ENCODE results near the gene ZFY. TPM values are rescaled to one million over a fixed set of nuclear protein-coding genes. Genes with fewer than 3 reads are reported as not detected.

The ZFY gene
- total and polyA plus RNA-seq, 4 experiments from 2014 or later = 33.6 to 36.0 TPM; not detected in 2

- no peaks in the 10 kb centered on the region for H3K4me1 ChIP-seq (ENCODE audit: insufficient read depth, low read length)
- DNase-seq = no peak
- H3K27me3 ChIP-seq (ENCODE audit: insufficient read depth, low read length) = no peaks in the 10 kb centered on the region
- intact Hi-C loops (cut with micrococcal nuclease) = no loop called here
- no peak overlapping the region for H3K4me3 ChIP-seq (ENCODE audit: low read length in 2 of 2)
- peak overlapping the region in 1 of 7 donors; percentile 53 for H3K27ac Mint-ChIP-seq
- ChIA-PET POLR2A (ENCODE audit: partially characterized antibody) (no interaction called here), CTCF (ENCODE audit: partially characterized antibody) (no interaction called here)
- no peaks in the 10 kb centered on the region for H3K27me3 Mint-ChIP-seq
- peaks cover 0 to 4% of the 10 kb centered on the region in 2 donors for H3K36me3 Mint-ChIP-seq
- H3K27ac ChIP-seq (ENCODE audit: low read depth, low read length) = no peak overlapping the region
- peaks cover 0 to 41% (median 17%) of the 10 kb centered on the region in 4 donors for H3K4me1 Mint-ChIP-seq
- no peaks in the 10 kb centered on the region for H3K36me3 ChIP-seq (ENCODE audit: insufficient read depth, low read length)
- no peaks in the 10 kb centered on the region for H3K9me3 ChIP-seq (ENCODE audit: control insufficient read depth in 1 of 2, low read length in 2 of 2)
- H3K9me3 Mint-ChIP-seq = no peaks in the 10 kb centered on the region
- H3K4me3 Mint-ChIP-seq = no peak overlapping the region
Measured at GRCh38 chrY:3018546-3018945, 83.4 kb downstream of the ZFY start.

DNA sequence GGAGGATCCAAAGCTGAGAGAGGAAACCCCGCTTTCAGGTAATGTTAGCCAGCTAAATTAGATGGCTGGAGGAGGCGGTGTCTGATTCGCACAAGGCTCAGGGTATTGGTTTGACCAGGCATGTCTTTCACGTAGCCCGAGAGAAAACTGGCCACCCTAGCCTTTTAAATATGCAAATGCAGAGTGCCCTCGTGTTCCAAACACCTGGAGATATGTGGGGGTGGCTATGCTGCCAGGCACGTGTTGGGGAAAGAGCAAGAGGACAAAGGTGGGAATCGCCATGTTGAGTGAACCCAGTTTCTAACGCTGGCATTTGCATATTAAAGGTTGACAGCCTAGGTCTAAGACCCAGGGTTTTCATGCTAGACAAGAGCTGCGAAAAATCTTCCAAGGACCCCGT lies 84.4 kb downstream of the ZFY start:
- intact Hi-C loops (cut with micrococcal nuclease) = no loop called here
- H3K9me3 ChIP-seq (ENCODE audit: control insufficient read depth in 1 of 2, low read length in 2 of 2) = no peaks in the 10 kb centered on the region
- Mint-ChIP-seq H3K4me3 (no peak overlapping the region), H3K36me3 (peaks cover 0 to 4% of the 10 kb centered on the region in 2 donors), H3K4me1 (peaks cover 0 to 36% (median 17%) of the 10 kb centered on the region in 4 donors), H3K9me3 (no peaks in the 10 kb centered on the region), H3K27ac (no peak overlapping the region), H3K27me3 (no peaks in the 10 kb centered on the region)
- H3K4me1 ChIP-seq (ENCODE audit: insufficient read depth, low read length) = no peaks in the 10 kb centered on the region
- ChIA-PET POLR2A (ENCODE audit: partially characterized antibody) (no interaction called here), CTCF (ENCODE audit: partially characterized antibody) (no interaction called here)
- DNase-seq = no peak
- no peaks in the 10 kb centered on the region for H3K27me3 ChIP-seq (ENCODE audit: insufficient read depth, low read length)
- no peak overlapping the region for H3K4me3 ChIP-seq (ENCODE audit: low read length in 2 of 2)
- H3K27ac ChIP-seq (ENCODE audit: low read depth, low read length) = no peak overlapping the region
- no peaks in the 10 kb centered on the region for H3K36me3 ChIP-seq (ENCODE audit: insufficient read depth, low read length)

DNA sequence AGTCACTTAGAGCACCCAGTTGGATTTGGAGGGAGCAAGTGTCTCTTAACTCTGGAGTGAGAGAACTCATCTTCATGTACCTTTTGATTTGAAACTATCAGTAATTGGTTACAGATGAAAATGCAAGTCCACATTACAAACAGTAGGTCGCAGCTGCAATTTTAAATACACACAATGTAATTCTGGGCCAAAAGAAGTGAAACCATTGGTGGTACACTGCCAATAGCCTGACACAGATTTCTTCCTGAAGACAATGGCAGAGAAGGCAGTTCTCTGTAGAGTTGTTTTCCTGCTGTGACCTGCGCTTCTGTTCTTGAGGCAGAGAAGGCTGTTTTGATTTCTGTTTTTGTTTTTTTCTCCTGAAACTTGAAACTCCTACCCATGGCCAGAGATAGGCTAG lies 86.0 kb downstream of the ZFY start:
- Mint-ChIP-seq H3K36me3 (peaks cover 0 to 4% of the 10 kb centered on the region in 2 donors), H3K4me3 (no peak overlapping the region), H3K27me3 (no peaks in the 10 kb centered on the region), H3K9me3 (no peaks in the 10 kb centered on the region), H3K27ac (no peak overlapping the region), H3K4me1 (peaks cover 0 to 36% (median 17%) of the 10 kb centered on the region in 4 donors)
- ChIA-PET CTCF (ENCODE audit: partially characterized antibody) (no interaction called here), POLR2A (ENCODE audit: partially characterized antibody) (no interaction called here)
- no peaks in the 10 kb centered on the region for H3K4me1 ChIP-seq (ENCODE audit: insufficient read depth, low read length)
- DNase-seq = no peak
- no peaks in the 10 kb centered on the region for H3K27me3 ChIP-seq (ENCODE audit: insufficient read depth, low read length)
- H3K27ac ChIP-seq (ENCODE audit: low read depth, low read length) = no peak overlapping the region
- H3K36me3 ChIP-seq (ENCODE audit: insufficient read depth, low read length) = no peaks in the 10 kb centered on the region
- intact Hi-C loops (cut with micrococcal nuclease) = no loop called here
- H3K4me3 ChIP-seq (ENCODE audit: low read length in 2 of 2) = no peak overlapping the region
- no peaks in the 10 kb centered on the region for H3K9me3 ChIP-seq (ENCODE audit: control insufficient read depth in 1 of 2, low read length in 2 of 2)

GRCh38 chrY:3023606-3024005 lies 88.4 kb downstream of the ZFY start:
- intact Hi-C loops (cut with micrococcal nuclease) = no loop called here

DNA sequence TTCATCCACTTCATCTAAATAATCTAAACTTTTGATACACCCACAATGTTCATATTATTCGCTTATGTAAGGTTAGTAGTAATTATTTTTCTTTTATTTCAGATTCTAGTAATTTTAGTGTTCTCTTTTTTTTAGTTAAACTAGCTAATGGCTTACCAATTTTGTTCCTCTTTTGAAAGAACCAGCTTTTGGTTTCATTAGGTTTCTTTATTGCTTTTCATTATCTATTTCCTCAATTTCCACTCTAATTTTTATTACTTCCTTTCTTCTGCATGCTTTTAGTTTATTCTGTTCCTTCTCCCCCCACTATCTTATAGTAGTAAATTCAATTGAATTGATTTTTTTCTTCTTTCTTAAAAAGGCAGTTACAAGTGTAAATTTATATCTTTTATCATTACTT lies 90.2 kb downstream of the ZFY start:
- Mint-ChIP-seq H3K27ac (no peak overlapping the region), H3K27me3 (no peaks in the 10 kb centered on the region), H3K9me3 (no peaks in the 10 kb centered on the region), H3K36me3 (no peaks in the 10 kb centered on the region), H3K4me1 (peaks cover 0 to 32% (median 16%) of the 10 kb centered on the region in 4 donors), H3K4me3 (no peak overlapping the region)
- ChIA-PET CTCF (ENCODE audit: partially characterized antibody) (no interaction called here), POLR2A (ENCODE audit: partially characterized antibody) (no interaction called here)
- H3K9me3 ChIP-seq (ENCODE audit: control insufficient read depth in 1 of 2, low read length in 2 of 2) = no peaks in the 10 kb centered on the region
- no peak overlapping the region for H3K4me3 ChIP-seq (ENCODE audit: low read length in 2 of 2)
- no peaks in the 10 kb centered on the region for H3K36me3 ChIP-seq (ENCODE audit: insufficient read depth, low read length)
- H3K27me3 ChIP-seq (ENCODE audit: insufficient read depth, low read length) = no peaks in the 10 kb centered on the region
- intact Hi-C loops (cut with micrococcal nuclease) = no loop called here
- no peaks in the 10 kb centered on the region for H3K4me1 ChIP-seq (ENCODE audit: insufficient read depth, low read length)
- no peak overlapping the region for H3K27ac ChIP-seq (ENCODE audit: low read depth, low read length)
- no peak for DNase-seq

More at GRCh38 chrY:3023606-3024005, 88.4 kb downstream of the ZFY start:
- H3K4me3 ChIP-seq (ENCODE audit: low read length in 2 of 2) = no peak overlapping the region
- Mint-ChIP-seq H3K9me3 (no peaks in the 10 kb centered on the region), H3K27ac (peak overlapping the region in 1 of 7 donors; percentile 61), H3K36me3 (no peaks in the 10 kb centered on the region), H3K4me3 (no peak overlapping the region), H3K27me3 (no peaks in the 10 kb centered on the region), H3K4me1 (peaks cover 0 to 27% (median 12%) of the 10 kb centered on the region in 4 donors)
- H3K36me3 ChIP-seq (ENCODE audit: insufficient read depth, low read length) = no peaks in the 10 kb centered on the region
- H3K9me3 ChIP-seq (ENCODE audit: control insufficient read depth in 1 of 2, low read length in 2 of 2) = no peaks in the 10 kb centered on the region
- POLR2A ChIA-PET (ENCODE audit: partially characterized antibody) = no interaction called here
- H3K27ac ChIP-seq (ENCODE audit: low read depth, low read length) = no peak overlapping the region
- no peaks in the 10 kb centered on the region for H3K4me1 ChIP-seq (ENCODE audit: insufficient read depth, low read length)
- no peaks in the 10 kb centered on the region for H3K27me3 ChIP-seq (ENCODE audit: insufficient read depth, low read length)
- CTCF ChIA-PET (ENCODE audit: partially characterized antibody) = no interaction called here
- DNase-seq = no peak

Other genes with a start within 250 kb of the ZFY start
- not detected for gene SRY, start 147.7 kb upstream of the ZFY start, total RNA-seq
- not detected for gene SRY, start 147.7 kb upstream of the ZFY start, polyA plus RNA-seq
- 100 to 1,000 TPM; 400 to 426 TPM for gene RPS4Y1, start 93.8 kb upstream of the ZFY start, total RNA-seq
- gene RPS4Y1, start 93.8 kb upstream of the ZFY start, polyA plus RNA-seq = not detected

All from CD4-positive, alpha-beta memory T cell (primary cell).